PC-3 (cell line): ENCODE results near the gene CYP17A1. TPM values are rescaled to one million over a fixed set of nuclear protein-coding genes. Genes with fewer than 3 reads are reported as not detected.

Source experiments
- ATAC-seq: fragments of 200-7000 bp; cut with Tn5 transposase; 2 replicates; pipeline ENCODE4 v1.9.1; 2020; ENCODE audit warnings: mild to moderate bottlenecking, moderate library complexity
- BruUV-seq: library from RNA; stranded (reverse); fragments of 400-500 nt; replicated peaks from 2 replicates; lab custom pipeline; 2021; lab: Mats Ljungman, UMichigan
- CTCF ChIA-PET: fragments of 300-600 bp; sonication (Branson Sonifier 250); formaldehyde crosslinking; loops from one replicate; lab custom pipeline; 2022; ENCODE audit warnings: antibody characterized with exemption; lab: Charles Lee
- POLR2A ChIA-PET: fragments of 300-600 bp; sonication (Branson Sonifier 250); formaldehyde crosslinking; loops from one replicate; lab custom pipeline; 2022; ENCODE audit warnings: antibody characterized with exemption; ENCODE audit not compliant: unreplicated experiment; lab: Charles Lee
- DNase-seq: peaks from one replicate; pipeline ENCODE4 v3.0.0-alpha.2; 2015
- H2AFZ ChIP-seq: fragments of 300-600 bp; sonication (generic); 2 replicates; pipeline ENCODE4 v1.6.0; 2016; ENCODE audit warnings: antibody characterized with exemption, low read length
- H3F3A ChIP-seq: fragments of 300-600 bp; sonication (generic); one replicate; pipeline ENCODE4 v1.6.0; 2017; ENCODE audit warnings: antibody characterized with exemption, low read length, control low read depth, mild to moderate bottlenecking; ENCODE audit not compliant: unreplicated experiment
- H3K27ac ChIP-seq: fragments of 300-600 bp; sonication (generic); 2 replicates; pipeline ENCODE4 v1.5.1; 2016; ENCODE audit warnings: mild to moderate bottlenecking, low read length
- H3K27me3 ChIP-seq: fragments of 300-600 bp; sonication (generic); 2 replicates; pipeline ENCODE4 v1.6.1; 2016; ENCODE audit warnings: low read length, mixed read lengths
- H3K36me3 ChIP-seq: fragments of 300-600 bp; sonication (generic); 2 replicates; pipeline ENCODE4 v1.6.1; 2016; ENCODE audit warnings: low read depth, mixed run types, low read length, mixed read lengths
- H3K4me1 ChIP-seq: fragments of 300-600 bp; sonication (generic); 2 replicates; pipeline ENCODE4 v1.5.1; 2016; ENCODE audit warnings: low read length; ENCODE audit not compliant: insufficient read depth
- H3K4me2 ChIP-seq: fragments of 300-600 bp; sonication (generic); 2 replicates; pipeline ENCODE4 v1.6.0; 2016; ENCODE audit warnings: low read length
- H3K4me3 ChIP-seq: fragments of 300-600 bp; sonication (generic); 2 replicates; pipeline ENCODE4 v1.5.1; 2016; ENCODE audit warnings: mild to moderate bottlenecking, low read length, mixed read lengths
- H3K79me2 ChIP-seq: fragments of 300-600 bp; sonication (generic); 2 replicates; pipeline ENCODE4 v1.6.1; 2017; ENCODE audit warnings: low read length, mixed read lengths
- H3K9ac ChIP-seq: fragments of 300-600 bp; sonication (generic); 2 replicates; pipeline ENCODE4 v1.6.0; 2016; ENCODE audit warnings: mild to moderate bottlenecking, low read length
- H3K9me2 ChIP-seq: fragments of 300-600 bp; sonication (generic); replicated peaks from 2 replicates; pipeline ENCODE4 v1.6.1; 2016; ENCODE audit warnings: mixed run types, low read length, mixed read lengths
- H3K9me3 ChIP-seq: fragments of 300-600 bp; sonication (generic); 2 replicates; pipeline ENCODE4 v1.6.1; 2016; ENCODE audit warnings: low read length, mixed read lengths
- H4K20me1 ChIP-seq: fragments of 300-600 bp; sonication (generic); 2 replicates; pipeline ENCODE4 v1.6.1; 2016; ENCODE audit warnings: low read length, mixed read lengths
- EZH2 ChIP-seq: fragments of 300-600 bp; sonication (generic); IDR thresholded peaks from one replicate; pipeline ENCODE4 v1.6.1; 2017; ENCODE audit warnings: antibody characterized with exemption, mild to moderate bottlenecking, low read length; ENCODE audit not compliant: unreplicated experiment
- EZH2phosphoT487 ChIP-seq: fragments of 300-600 bp; sonication (generic); IDR thresholded peaks from 2 replicates; pipeline ENCODE4 v1.6.1; 2018; ENCODE audit warnings: mild to moderate bottlenecking, antibody characterized with exemption, low read length, borderline replicate concordance
- intact Hi-C: fragments of 100-400 bp; cut with micrococcal nuclease; formaldehyde crosslinking; loops from 2 replicates; pipeline ENCODE4 v1.9.0; 2023
- total RNA-seq: library from RNA; depleted of rRNA; stranded (reverse); fragments of >200 nt; gene quantifications from 2 replicates; pipeline ENCODE4 v1.2.3, GENCODE V29; 2014
- TF ChIP-seq, protein P1 (sequence below): fragments of 300-600 bp; sonication (generic); conservative IDR thresholded peaks from 2 replicates; pipeline ENCODE4 v1.5.1; 2017; ENCODE audit warnings: antibody characterized with exemption, low read depth, mild to moderate bottlenecking, low read length

CYP17A1 gene
- total RNA-seq, 1 experiment from 2014 or later = not detected

DNA sequence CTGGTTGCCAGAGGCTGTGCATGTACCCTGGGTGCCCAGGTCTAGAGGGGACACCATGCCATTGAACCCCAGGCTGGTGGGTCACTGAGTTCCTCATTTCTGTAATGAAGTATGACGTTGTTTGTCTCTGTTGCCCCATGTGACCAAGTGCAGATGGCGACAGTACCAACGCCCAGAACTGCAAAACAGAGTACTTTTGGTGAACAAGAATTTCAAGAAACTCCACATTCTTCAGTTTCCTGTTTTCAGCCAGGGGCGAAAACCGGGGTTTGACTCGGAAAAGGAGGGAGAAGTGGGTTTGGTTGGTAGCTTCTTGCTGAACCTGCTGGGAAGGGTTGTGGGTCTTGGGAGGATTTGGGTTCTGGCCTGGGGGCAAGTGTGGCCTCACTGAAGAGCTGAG lies 18.2 kb downstream of the CYP17A1 start:
- Histone ChIP-seq H3K9me2 (no peaks in the 10 kb centered on the region), H2AFZ (no peak overlapping the region), H3K27ac (no peak overlapping the region), H4K20me1 (no peaks in the 10 kb centered on the region), H3K4me3 (no peak overlapping the region), H3K36me3 (no peaks in the 10 kb centered on the region), H3K4me1 (no peaks in the 10 kb centered on the region), H3K27me3 (no peaks in the 10 kb centered on the region), H3K4me2 (no peak overlapping the region), H3F3A (no peaks in the 10 kb centered on the region), H3K9ac (no peak overlapping the region), H3K9me3 (no peaks in the 10 kb centered on the region), H3K79me2 (no peaks in the 10 kb centered on the region)
- intact Hi-C loops = no loop called here
- no TSS peak for BruUV-seq
- ChIA-PET POLR2A (interaction anchor here (0.7 kb wide), 1 partner anchor 899 kb away, joined by 3 read pairs; no protein-coding TSS in a partner anchor), CTCF (interaction anchor here (0.8 kb wide), 1 partner anchor 36 kb away, joined by 4 read pairs; no protein-coding TSS in a partner anchor)
- DNase-seq = peak; percentile 34
- no peak for ATAC-seq
- no peak for TF ChIP-seq EZH2
- no peak for TF ChIP-seq EZH2phosphoT487
- TF ChIP-seq, protein P1, sequence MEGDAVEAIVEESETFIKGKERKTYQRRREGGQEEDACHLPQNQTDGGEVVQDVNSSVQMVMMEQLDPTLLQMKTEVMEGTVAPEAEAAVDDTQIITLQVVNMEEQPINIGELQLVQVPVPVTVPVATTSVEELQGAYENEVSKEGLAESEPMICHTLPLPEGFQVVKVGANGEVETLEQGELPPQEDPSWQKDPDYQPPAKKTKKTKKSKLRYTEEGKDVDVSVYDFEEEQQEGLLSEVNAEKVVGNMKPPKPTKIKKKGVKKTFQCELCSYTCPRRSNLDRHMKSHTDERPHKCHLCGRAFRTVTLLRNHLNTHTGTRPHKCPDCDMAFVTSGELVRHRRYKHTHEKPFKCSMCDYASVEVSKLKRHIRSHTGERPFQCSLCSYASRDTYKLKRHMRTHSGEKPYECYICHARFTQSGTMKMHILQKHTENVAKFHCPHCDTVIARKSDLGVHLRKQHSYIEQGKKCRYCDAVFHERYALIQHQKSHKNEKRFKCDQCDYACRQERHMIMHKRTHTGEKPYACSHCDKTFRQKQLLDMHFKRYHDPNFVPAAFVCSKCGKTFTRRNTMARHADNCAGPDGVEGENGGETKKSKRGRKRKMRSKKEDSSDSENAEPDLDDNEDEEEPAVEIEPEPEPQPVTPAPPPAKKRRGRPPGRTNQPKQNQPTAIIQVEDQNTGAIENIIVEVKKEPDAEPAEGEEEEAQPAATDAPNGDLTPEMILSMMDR = no peak

DNA sequence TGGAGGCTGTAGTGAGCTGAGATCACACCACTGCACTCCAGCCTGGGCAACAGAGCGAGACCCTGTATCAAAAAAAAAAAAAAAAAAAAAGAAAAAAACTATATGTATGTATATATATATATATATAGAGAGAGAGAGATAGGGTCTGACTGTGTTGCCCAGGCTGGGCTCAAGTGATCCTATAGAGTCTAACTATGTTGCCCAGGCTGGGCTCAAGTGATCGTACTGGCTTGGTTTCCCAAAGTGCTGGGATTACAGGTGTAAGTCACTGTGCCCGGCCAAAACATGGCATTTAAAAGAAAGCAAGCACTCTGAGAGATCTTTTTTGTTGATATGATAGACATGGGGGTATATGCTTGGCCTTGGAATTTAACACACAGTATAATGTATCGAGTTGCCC lies 20.0 kb downstream of the CYP17A1 start:
- Histone ChIP-seq H3K4me3 (no peak overlapping the region), H3K4me2 (no peak overlapping the region), H3K79me2 (no peaks in the 10 kb centered on the region), H3F3A (no peaks in the 10 kb centered on the region), H3K4me1 (no peaks in the 10 kb centered on the region), H3K9me3 (no peaks in the 10 kb centered on the region), H3K27ac (no peak overlapping the region), H2AFZ (no peak overlapping the region), H3K9me2 (no peaks in the 10 kb centered on the region), H4K20me1 (no peaks in the 10 kb centered on the region), H3K27me3 (no peaks in the 10 kb centered on the region), H3K36me3 (no peaks in the 10 kb centered on the region), H3K9ac (no peak overlapping the region)
- CTCF ChIA-PET = no interaction called here
- DNase-seq (no peak), ATAC-seq (no peak)
- POLR2A ChIA-PET = no interaction called here
- BruUV-seq = no TSS peak
- intact Hi-C loops = no loop called here
- TF ChIP-seq, protein P1 = no peak
- TF ChIP-seq EZH2 = no peak

DNA sequence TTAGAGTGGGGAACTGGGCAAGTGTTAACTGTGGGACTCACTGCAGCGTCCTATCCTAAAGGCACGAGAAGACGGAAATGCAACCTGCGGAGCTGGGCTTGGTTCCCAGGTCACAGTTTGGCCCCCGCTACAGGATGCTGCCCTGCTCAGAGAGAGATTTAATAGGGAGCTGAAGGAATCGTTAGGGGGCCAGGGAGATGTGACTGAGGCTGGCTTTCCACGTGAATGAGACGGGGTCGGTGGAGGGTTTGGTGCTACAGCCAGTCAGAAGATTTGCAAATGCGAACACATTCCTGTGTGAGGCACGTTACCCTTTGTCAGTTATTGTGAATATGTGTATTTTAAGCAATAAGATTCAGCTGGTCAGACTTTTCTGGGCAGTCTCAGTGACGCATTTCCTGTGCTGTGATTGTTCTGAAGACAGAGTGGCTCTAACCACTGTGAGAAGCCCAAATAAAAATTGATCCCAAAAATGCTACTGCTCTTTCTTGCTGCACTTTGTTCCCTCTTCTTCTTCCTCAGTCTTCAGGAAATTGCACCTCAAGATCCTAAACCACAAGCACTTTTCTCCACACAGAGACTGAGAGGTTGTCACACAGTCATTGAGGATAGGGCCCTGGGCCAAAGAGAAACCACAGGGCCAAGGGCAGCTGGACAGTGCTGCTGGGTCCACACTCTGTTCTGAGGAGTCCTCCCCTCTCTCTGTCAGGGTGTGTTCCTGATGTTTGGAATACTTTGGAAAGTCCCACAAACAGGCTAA lies 21.2 kb downstream of the CYP17A1 start:
- Histone ChIP-seq H3K4me2 (no peak overlapping the region), H3K4me1 (no peaks in the 10 kb centered on the region), H4K20me1 (no peaks in the 10 kb centered on the region), H3K27ac (no peak overlapping the region), H3K4me3 (no peak overlapping the region), H3F3A (no peaks in the 10 kb centered on the region), H3K79me2 (no peaks in the 10 kb centered on the region), H3K36me3 (no peaks in the 10 kb centered on the region), H3K9ac (no peak overlapping the region), H3K27me3 (no peaks in the 10 kb centered on the region), H3K9me3 (no peaks in the 10 kb centered on the region), H3K9me2 (no peaks in the 10 kb centered on the region), H2AFZ (no peak overlapping the region)
- ChIA-PET POLR2A (no interaction called here), CTCF (no interaction called here)
- intact Hi-C loops = no loop called here
- TF ChIP-seq EZH2 (no peak), EZH2phosphoT487 (no peak)
- TF ChIP-seq, protein P1 = no peak
- no TSS peak for BruUV-seq
- ATAC-seq (no peak), DNase-seq (no peak)
